Progenitor cell of endocrine pancreas (in vitro differentiated cells): ENCODE measurements around the gene GPR141. TPM values are rescaled to one million over a fixed set of nuclear protein-coding genes. Genes with fewer than 3 reads are reported as not detected.

Source experiments
- DNase-seq: peaks from one replicate; pipeline ENCODE4 v3.0.0; 2021; ENCODE audit warnings: low spot score; ENCODE audit not compliant: unreplicated experiment
- H3K27ac Mint-ChIP-seq: 2 replicates; pipeline ENCODE4 v1.8.0; 2021; ENCODE audit warnings: mild to moderate bottlenecking, moderate library complexity, mixed read lengths
- H3K27me3 Mint-ChIP-seq: 2 replicates; pipeline ENCODE4 v1.8.0; 2021; ENCODE audit warnings: mixed read lengths
- H3K36me3 Mint-ChIP-seq: 2 replicates; pipeline ENCODE4 v1.8.0; 2022; ENCODE audit warnings: mixed read lengths; ENCODE audit not compliant: insufficient read depth
- H3K4me1 Mint-ChIP-seq: 2 replicates; pipeline ENCODE4 v1.8.0; 2021; ENCODE audit warnings: low read depth, mixed read lengths
- H3K4me3 Mint-ChIP-seq: 2 replicates; pipeline ENCODE4 v1.8.0; 2021; ENCODE audit warnings: low read depth, mild to moderate bottlenecking, moderate library complexity, mixed read lengths
- H3K9me3 Mint-ChIP-seq: 2 replicates; pipeline ENCODE4 v1.8.0; 2021; ENCODE audit warnings: low read depth, mixed read lengths
- total RNA-seq: library from RNA; stranded (reverse); gene quantifications from 2 replicates; pipeline ENCODE4 v1.2.1, GENCODE V29; 2021
- TF ChIP-seq, protein P1 (sequence below): fragments of 200-600 bp; sonication (generic); IDR thresholded peaks from one replicate; pipeline ENCODE4 v1.5.0; 2021; ENCODE audit warnings: antibody characterized with exemption, mild to moderate bottlenecking; ENCODE audit not compliant: unreplicated experiment

GPR141 gene
- total RNA-seq, 1 donor from 2014 or later: 1.1 TPM

DNA sequence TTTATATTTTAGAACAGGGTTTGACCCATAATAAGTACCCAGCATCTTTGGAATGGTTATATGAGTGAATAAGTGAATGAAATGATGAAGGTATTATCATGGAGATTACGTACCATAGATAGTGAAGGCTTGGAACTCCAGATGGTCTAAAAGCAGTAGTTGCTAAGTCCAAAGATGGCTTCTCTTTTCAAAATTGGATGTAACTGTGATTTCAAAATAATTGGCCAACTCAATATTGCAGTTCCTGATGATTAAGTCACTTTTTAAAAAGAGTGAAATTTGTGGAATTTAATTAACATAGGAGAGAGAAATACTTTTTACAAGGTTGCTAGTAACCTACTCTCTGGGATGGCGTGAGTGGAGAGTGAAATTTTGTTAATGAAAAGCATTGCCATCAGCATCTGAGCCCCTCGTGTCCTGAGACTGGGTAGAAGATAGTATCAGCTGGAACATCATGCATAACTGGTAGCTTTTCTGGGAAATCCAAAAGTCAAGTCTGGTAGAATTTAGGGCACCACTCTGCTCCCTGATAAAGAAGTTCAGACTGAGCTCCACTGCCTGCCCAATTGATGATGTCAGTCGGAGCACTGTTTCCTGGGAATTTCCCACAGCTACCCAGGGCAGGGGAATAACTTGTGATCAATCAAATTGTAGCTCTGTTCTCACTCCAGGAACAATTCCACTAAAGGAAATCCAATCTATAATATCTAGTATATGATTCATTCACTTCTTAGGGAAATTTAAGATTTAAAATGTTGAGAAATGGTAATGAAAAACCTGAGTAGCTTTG, 3.2 kb downstream of the GPR141 start:
- peaks cover under 1% of the 10 kb centered on the region for H3K4me1 Mint-ChIP-seq
- H3K4me3 Mint-ChIP-seq: no peak overlapping the region
- peaks cover 1% of the 10 kb centered on the region for H3K36me3 Mint-ChIP-seq
- no peak for DNase-seq
- no peaks in the 10 kb centered on the region for H3K27me3 Mint-ChIP-seq
- H3K27ac Mint-ChIP-seq: no peak overlapping the region
- TF ChIP-seq, protein P1, sequence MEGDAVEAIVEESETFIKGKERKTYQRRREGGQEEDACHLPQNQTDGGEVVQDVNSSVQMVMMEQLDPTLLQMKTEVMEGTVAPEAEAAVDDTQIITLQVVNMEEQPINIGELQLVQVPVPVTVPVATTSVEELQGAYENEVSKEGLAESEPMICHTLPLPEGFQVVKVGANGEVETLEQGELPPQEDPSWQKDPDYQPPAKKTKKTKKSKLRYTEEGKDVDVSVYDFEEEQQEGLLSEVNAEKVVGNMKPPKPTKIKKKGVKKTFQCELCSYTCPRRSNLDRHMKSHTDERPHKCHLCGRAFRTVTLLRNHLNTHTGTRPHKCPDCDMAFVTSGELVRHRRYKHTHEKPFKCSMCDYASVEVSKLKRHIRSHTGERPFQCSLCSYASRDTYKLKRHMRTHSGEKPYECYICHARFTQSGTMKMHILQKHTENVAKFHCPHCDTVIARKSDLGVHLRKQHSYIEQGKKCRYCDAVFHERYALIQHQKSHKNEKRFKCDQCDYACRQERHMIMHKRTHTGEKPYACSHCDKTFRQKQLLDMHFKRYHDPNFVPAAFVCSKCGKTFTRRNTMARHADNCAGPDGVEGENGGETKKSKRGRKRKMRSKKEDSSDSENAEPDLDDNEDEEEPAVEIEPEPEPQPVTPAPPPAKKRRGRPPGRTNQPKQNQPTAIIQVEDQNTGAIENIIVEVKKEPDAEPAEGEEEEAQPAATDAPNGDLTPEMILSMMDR: no peak
- peaks cover 8% of the 10 kb centered on the region for H3K9me3 Mint-ChIP-seq

DNA sequence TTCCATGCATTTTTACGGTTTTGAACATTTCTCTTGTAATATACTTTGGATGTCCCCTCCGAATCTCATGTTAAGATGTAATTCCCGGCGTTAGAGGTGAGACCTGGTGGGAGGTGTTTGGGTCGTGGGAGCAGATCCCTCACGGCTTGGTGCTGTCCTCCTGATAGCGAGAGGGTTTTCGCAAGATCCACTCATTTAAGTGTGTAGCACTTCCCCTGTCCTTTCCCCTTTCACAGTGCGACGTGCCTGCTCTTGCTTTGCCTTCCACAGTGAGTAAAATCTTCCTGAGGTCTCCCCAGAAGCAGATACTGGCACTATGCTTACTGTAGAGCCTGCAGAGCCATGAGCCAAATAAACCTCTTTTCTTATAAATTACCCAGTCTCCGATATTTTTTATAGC, 6.6 kb downstream of the GPR141 start:
- no peak overlapping the region for H3K4me3 Mint-ChIP-seq
- peaks cover 8% of the 10 kb centered on the region for H3K4me1 Mint-ChIP-seq
- peaks cover 1% of the 10 kb centered on the region for H3K36me3 Mint-ChIP-seq
- DNase-seq: no peak
- H3K27ac Mint-ChIP-seq: no peak overlapping the region
- H3K9me3 Mint-ChIP-seq: peaks cover 8% of the 10 kb centered on the region
- TF ChIP-seq, protein P1: no peak
- no peaks in the 10 kb centered on the region for H3K27me3 Mint-ChIP-seq

DNA sequence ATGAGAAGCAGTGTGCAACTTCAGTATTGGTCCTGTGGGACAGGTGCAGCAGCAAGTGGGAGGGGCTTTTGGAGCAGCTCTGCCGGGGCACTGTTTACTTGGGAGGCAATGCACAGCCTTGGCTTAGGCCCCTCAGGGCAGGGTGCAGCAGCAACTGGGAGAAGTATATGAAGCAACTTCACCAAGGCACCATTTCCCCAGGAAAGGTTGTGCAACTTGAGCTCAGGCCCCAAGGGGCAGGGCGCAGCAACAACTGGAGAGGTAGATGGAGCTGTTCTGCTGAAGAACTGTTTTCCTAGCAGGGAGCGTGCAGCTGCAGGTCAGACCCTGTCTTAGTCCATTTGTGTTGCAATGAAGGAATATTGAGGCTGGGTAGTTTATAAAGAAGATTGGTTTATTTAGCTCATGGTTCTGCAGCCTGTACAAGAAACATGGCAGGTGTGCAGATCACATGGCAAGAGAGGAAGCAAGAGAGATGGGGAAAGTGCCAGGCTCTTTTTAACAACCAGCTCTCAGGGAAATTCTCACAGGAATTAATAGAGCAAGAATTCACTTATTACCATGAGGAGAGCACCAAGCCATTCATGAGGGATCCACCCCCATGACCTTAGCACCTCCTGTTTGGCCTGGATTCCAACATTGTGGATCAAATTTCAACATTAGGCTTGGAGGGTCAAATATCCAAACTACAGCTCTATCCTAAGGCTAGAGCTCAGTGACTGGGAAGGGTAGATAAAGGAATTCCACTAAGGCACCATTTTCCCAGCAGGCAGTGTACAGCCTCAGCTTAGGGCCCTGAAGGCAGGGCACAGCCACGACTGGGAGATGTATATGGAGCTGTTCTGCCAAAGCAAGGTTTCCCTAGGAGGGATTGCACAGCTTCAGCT, 10.9 kb downstream of the GPR141 start:
- peaks cover 15% of the 10 kb centered on the region for H3K4me1 Mint-ChIP-seq
- DNase-seq: no peak
- peaks cover 1% of the 10 kb centered on the region for H3K36me3 Mint-ChIP-seq

DNA sequence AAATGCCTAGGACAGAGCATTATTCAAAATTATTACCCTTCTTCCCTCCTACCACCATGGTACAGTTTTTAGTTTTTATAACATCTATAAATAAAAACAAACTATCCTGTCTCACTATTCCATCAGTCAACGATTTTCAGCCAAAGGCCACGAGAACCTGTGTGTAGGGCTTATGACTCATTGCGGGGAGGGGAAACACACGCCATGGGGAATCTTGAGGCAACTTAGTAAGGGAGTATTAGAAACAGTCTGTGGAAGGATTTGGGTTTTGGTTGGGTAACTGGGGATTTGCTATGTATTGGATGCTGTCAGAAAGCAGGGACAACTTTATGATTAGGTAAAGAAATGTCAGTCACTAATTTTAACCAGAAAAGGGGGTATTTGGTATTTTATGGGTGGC, 14.7 kb downstream of the GPR141 start:
- TF ChIP-seq, protein P1: no peak
- Mint-ChIP-seq H3K9me3 (peaks cover 3% of the 10 kb centered on the region), H3K36me3 (no peaks in the 10 kb centered on the region), H3K4me1 (peaks cover 20% of the 10 kb centered on the region), H3K4me3 (no peak overlapping the region), H3K27me3 (no peaks in the 10 kb centered on the region), H3K27ac (no peak overlapping the region)
- DNase-seq: no peak

More for the DNA sequence above, 10.9 kb downstream of the GPR141 start:
- Mint-ChIP-seq H3K9me3 (peaks cover 10% of the 10 kb centered on the region), H3K27ac (no peak overlapping the region), H3K27me3 (no peaks in the 10 kb centered on the region), H3K4me3 (no peak overlapping the region)
- TF ChIP-seq, protein P1: no peak

DNA sequence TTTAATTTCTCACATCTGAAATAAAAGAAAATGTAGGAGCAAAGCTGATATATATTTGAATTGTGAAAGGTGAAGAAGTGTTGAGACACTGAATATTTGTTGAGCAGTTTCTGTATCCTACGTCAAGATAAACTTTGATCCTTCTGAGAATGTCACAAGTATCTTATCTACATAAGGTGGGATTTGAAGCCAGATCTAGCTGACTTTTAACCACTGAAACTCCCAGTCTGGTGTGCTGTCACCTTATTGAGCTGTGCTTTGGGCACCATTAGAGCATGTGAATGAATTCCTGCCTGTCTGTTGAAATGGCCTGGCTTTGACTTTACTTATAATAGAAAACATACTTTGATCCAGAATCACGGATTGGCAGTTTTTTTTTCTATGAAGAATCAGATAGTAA, 15.2 kb downstream of the GPR141 start:
- Mint-ChIP-seq H3K27ac (no peak overlapping the region), H3K27me3 (no peaks in the 10 kb centered on the region), H3K4me1 (peaks cover 20% of the 10 kb centered on the region), H3K4me3 (no peak overlapping the region), H3K36me3 (no peaks in the 10 kb centered on the region), H3K9me3 (peaks cover 3% of the 10 kb centered on the region)
- DNase-seq: no peak
- TF ChIP-seq, protein P1: no peak
